T-cell (primary cell): ENCODE measurements around the gene SNRPD3. TPM values are rescaled to one million over a fixed set of nuclear protein-coding genes. Genes with fewer than 3 reads are reported as not detected.
"Not testable (repeated sequence)": the region's sequence is repeated elsewhere in the genome, so short reads cannot be mapped to it uniquely, and the experiment has no call there.

ENCODE experiments used
- ATAC-seq, 4 experiments: fragments of 200-7000 bp in 3 of 4; fragments of 150-1000 bp in 1 of 4; cut with Tn5 transposase; replicated peaks in 1 of 4; 1 replicate in 3 of 4; 2 replicates in 1 of 4; pipeline ENCODE4 v1.10.0; 2021; ENCODE audit warnings: moderate library complexity in 3 of 4, mild to moderate bottlenecking in 2 of 4, moderate number of reproducible peaks in 1 of 4
- CTCF ChIA-PET, 2 donors: fragments of 300-600 bp; sonication (Branson Sonifier 250); formaldehyde crosslinking; loops; one replicate each; lab custom pipeline; 2022; ENCODE audit warnings: antibody characterized with exemption in 2 of 2; lab: Charles Lee
- POLR2A ChIA-PET, 2 donors: fragments of 300-600 bp; sonication (Branson Sonifier 250); formaldehyde crosslinking; loops; one replicate each; lab custom pipeline; 2022; ENCODE audit warnings: antibody characterized with exemption in 2 of 2; lab: Charles Lee
- DNase-seq, 35 experiments: peaks; one replicate each; pipeline versions ENCODE4 v3.0.0 to v3.0.0-alpha.2; 2013 to 2023
- H3K27ac ChIP-seq: one replicate; pipeline ENCODE4 v1.5.1; 2013; ENCODE audit warnings: low read length
- H3K27me3 ChIP-seq, 2 experiments: replicated peaks in 1 of 2; 1 replicate in 1 of 2; 2 replicates in 1 of 2; pipeline versions ENCODE4 v1.6.1 to v1.7.0; 2013; ENCODE audit warnings: low read length in 1 of 2, mixed read lengths in 1 of 2; ENCODE audit not compliant: control insufficient read depth in 2 of 2, insufficient read depth in 2 of 2; ENCODE audit errors: extremely low read depth in 1 of 2
- H3K36me3 ChIP-seq, 2 donors: 1 replicate in 1 of 2; 2 replicates in 1 of 2; pipeline versions ENCODE4 v1.6.1 to v1.7.0; 2013; ENCODE audit warnings: low read length in 1 of 2; ENCODE audit not compliant: control insufficient read depth in 2 of 2, insufficient read depth in 1 of 2; ENCODE audit errors: extremely low read depth in 1 of 2
- H3K4me1 ChIP-seq, 2 experiments: 1 replicate in 1 of 2; 2 replicates in 1 of 2; pipeline versions ENCODE4 v1.6.1 to v1.7.0; 2013; ENCODE audit warnings: low read length in 2 of 2, mixed read lengths in 1 of 2; ENCODE audit not compliant: insufficient read depth in 2 of 2, control insufficient read depth in 1 of 2; ENCODE audit errors: extremely low read depth in 1 of 2
- H3K4me3 ChIP-seq, 2 donors: 1 replicate in 1 of 2; 2 replicates in 1 of 2; pipeline versions ENCODE4 v1.5.1 to v1.7.0; 2013; ENCODE audit warnings: mild to moderate bottlenecking in 2 of 2, low read length in 1 of 2, moderate library complexity in 1 of 2; ENCODE audit not compliant: control insufficient read depth in 1 of 2; ENCODE audit errors: extremely low read depth in 1 of 2
- H3K9me3 ChIP-seq: 2 replicates; pipeline ENCODE4 v1.7.0; 2013
- H3K27ac Mint-ChIP-seq, 2 donors: one replicate each; pipeline ENCODE4 v1.8.0; 2020 to 2021; ENCODE audit warnings: mild to moderate bottlenecking in 2 of 2, mixed read lengths in 2 of 2
- H3K27me3 Mint-ChIP-seq, 2 donors: one replicate each; pipeline ENCODE4 v1.8.0; 2021 to 2022; ENCODE audit warnings: mixed read lengths in 2 of 2
- H3K36me3 Mint-ChIP-seq: one replicate; pipeline ENCODE4 v1.8.0; 2021; ENCODE audit warnings: mixed read lengths
- H3K4me1 Mint-ChIP-seq, 3 donors: one replicate each; pipeline ENCODE4 v1.8.0; 2020 to 2022; ENCODE audit warnings: mixed read lengths in 3 of 3, mild to moderate bottlenecking in 1 of 3
- H3K4me3 Mint-ChIP-seq, 3 donors: one replicate each; pipeline ENCODE4 v1.8.0; 2020 to 2022; ENCODE audit warnings: mild to moderate bottlenecking in 3 of 3, mixed read lengths in 3 of 3, moderate library complexity in 3 of 3
- H3K9me3 Mint-ChIP-seq, 3 donors: one replicate each; pipeline ENCODE4 v1.8.0; 2020 to 2022; ENCODE audit warnings: mixed read lengths in 3 of 3
- WGBS: methylation state at CpG from one replicate; pipeline ENCODE4 v1.1.5; 2013; ENCODE audit warnings: missing lambda C conversion rate; ENCODE audit not compliant: insufficient coverage; 5-methylcytosine and 5-hydroxymethylcytosine counted together
- total RNA-seq, 35 experiments: library from RNA in 6 of 35; stranded (reverse) in 6 of 35; fragments of 120-200 nt in 1 of 35; gene quantifications; one replicate each; pipeline versions ENCODE4 v1.2.1 to v1.2.4 and lab custom pipeline; 2013 to 2026

Gene SNRPD3
- total RNA-seq, 5 donors from 2014 or later (not counting 1 experiment from before 2014, with no cell fraction given) = 36.5 to 80.2 (median 68.7) TPM

DNA sequence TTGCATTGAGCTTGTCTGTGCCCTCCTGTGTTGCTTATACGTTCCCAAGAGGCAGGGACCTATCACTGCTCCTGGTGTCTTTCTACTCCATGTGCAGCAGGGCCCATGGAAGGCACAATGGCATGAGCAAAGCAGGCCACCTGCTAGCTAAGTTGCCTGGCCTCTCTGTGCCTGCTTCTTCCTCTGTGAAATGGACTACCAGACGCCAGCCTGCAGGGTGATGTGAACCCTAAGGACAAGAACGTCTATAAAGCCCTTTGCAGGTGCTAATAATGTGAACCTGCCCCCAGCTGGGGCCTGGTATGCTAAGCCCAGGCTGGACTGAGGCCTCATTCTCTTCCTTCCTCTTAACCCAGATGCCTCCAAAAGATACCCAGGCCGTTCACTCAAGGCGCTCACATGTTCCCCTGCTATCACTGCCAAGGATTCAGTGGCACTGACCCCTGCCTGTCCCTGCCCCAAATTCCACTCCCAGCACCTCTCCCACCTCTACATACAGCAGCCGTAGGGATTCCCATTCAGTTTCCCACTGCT lies 4.8 kb upstream of the SNRPD3 start:
- Mint-ChIP-seq H3K4me1 (peaks cover 29 to 43% (median 40%) of the 10 kb centered on the region in 3 donors), H3K27me3 (no peaks in the 10 kb centered on the region), H3K4me3 (no peak overlapping the region), H3K9me3 (no peaks in the 10 kb centered on the region), H3K27ac (peak overlapping the region in 1 of 2 donors; percentile 16), H3K36me3 (peaks cover 30% of the 10 kb centered on the region)
- DNase-seq (no peak), ATAC-seq (no peak)
- Histone ChIP-seq H3K4me1 (peaks cover 9 to 35% of the 10 kb centered on the region in 2 experiments), H3K9me3 (no peaks in the 10 kb centered on the region), H3K27me3 (no peaks in the 10 kb centered on the region), H3K27ac (no peak overlapping the region), H3K36me3 (peaks cover 6 to 41% of the 10 kb centered on the region in 2 donors), H3K4me3 (no peak overlapping the region)
- POLR2A ChIA-PET = no interaction called here
- CTCF ChIA-PET = no interaction called here
- WGBS = 91% methylated on average over 6 of the region's 6 CpGs

DNA sequence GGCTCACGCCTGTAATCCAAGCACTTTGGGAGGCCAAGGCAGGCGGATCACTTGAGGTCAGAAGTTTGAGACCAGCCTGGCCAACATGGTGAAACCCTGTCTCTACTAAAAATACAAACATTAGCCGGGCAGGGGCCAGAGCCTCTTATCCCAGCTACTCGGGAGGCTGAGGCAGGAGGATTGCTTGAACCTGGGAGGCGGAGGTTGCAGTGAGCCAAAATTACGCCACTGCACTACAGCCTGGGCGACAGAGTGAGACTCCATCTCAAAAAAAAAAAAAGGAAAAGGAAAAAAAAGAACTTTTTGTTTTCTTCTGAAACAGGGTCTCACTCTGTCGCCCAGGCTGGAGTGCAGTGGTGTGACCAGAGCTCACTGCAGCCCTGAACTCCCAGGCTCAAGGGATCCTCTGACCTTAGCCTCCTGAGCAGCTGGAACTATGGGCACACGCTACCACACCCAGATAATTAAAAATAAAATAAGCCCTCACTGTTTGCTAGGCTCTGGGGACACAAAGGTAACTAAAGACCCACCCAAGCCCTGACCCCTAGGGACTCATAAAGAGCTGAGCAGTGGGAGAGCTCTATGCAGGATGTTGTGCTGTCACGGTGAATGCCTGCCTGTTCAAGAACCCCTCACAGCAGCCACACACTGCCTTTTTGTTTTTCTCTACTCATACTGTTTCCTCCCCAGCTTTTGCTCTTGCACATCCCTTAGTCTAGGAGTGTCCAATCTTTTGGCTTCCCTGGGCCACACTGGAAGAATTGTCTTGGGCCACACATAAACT lies 3.1 kb upstream of the SNRPD3 start:
- Histone ChIP-seq H3K4me1 (peaks cover 19 to 53% of the 10 kb centered on the region in 2 experiments), H3K36me3 (peaks cover 6 to 30% of the 10 kb centered on the region in 2 donors)
- POLR2A ChIA-PET = interaction anchor here in 1 of 2 donors (0.6 kb wide), 1 partner anchor 114 kb away, joined by 3 read pairs; no protein-coding TSS in a partner anchor
- not testable (repeated sequence) for H3K27me3 ChIP-seq, H3K27me3 Mint-ChIP-seq, H3K9me3 Mint-ChIP-seq, H3K9me3 ChIP-seq, H3K27ac ChIP-seq, ATAC-seq, H3K4me3 ChIP-seq, DNase-seq
- peaks cover 46 to 59% (median 53%) of the 10 kb centered on the region in 3 donors for H3K4me1 Mint-ChIP-seq
- peaks cover 18% of the 10 kb centered on the region for H3K36me3 Mint-ChIP-seq
- peak overlapping the region; percentile 93 to 99 (median 98) for H3K4me3 Mint-ChIP-seq
- 100% methylated on average over 4 of the region's 10 CpGs for WGBS
- CTCF ChIA-PET = interaction anchor here in 1 of 2 donors (0.7 kb wide), 1 partner anchor 270 kb away, joined by 4 read pairs; no protein-coding TSS in a partner anchor
- H3K27ac Mint-ChIP-seq = peak overlapping the region in 1 of 2 donors; percentile 55

DNA sequence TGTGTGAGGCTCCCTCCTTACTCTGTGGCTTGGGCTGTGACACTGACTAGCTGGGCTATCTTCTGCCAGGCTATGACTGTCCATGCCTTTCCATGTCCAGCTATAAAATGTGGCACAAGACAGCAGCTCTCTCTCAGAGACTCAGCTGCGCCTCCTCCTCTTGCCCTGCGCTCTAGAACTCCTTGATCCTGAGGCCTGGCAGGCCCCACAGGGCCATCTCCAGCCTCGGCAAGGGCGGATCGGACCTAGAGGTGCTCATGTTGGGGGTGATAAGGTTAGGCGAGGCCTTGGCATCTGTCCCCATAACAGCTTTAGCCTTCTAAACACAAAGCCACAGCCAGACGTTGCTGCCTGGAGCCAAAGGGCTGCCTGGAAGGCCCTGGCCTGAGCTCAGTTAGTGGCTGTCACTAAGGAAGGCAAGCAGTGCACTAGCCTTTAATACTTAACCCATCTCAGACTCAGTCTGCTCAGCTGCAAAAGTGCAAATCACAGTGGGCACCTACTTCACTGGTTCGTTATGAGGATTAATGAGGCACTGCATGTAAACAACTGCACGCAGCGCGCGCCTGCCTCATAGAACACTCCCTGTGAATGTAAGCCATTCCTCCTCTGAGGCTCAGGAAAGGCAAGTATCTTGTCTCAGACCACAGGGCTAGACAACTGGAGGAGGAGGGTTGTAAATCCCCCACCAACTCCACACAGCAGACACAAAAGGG lies 2.0 kb upstream of the SNRPD3 start:
- Mint-ChIP-seq H3K27ac (peak overlapping the region; percentile 93), H3K27me3 (no peaks in the 10 kb centered on the region), H3K9me3 (no peaks in the 10 kb centered on the region), H3K4me1 (peaks cover 57 to 66% (median 64%) of the 10 kb centered on the region in 3 donors), H3K36me3 (peaks cover 20% of the 10 kb centered on the region), H3K4me3 (peak overlapping the region; percentile 93 to 99 (median 98))
- H3K27me3 ChIP-seq = no peaks in the 10 kb centered on the region
- H3K27ac ChIP-seq = peak overlapping the region; percentile 55
- peaks cover 19 to 54% of the 10 kb centered on the region in 2 experiments for H3K4me1 ChIP-seq
- peaks cover 4 to 32% of the 10 kb centered on the region in 2 donors for H3K36me3 ChIP-seq
- no peaks in the 10 kb centered on the region for H3K9me3 ChIP-seq
- ATAC-seq = no peak
- CTCF ChIA-PET = no interaction called here
- 30% methylated on average over 1 of the region's 12 CpGs for WGBS
- DNase-seq = peak in 7 of 35 experiments; percentile 2 to 25 (median 4)
- POLR2A ChIA-PET = no interaction called here
- H3K4me3 ChIP-seq = peak overlapping the region; percentile 81 to 92

DNA sequence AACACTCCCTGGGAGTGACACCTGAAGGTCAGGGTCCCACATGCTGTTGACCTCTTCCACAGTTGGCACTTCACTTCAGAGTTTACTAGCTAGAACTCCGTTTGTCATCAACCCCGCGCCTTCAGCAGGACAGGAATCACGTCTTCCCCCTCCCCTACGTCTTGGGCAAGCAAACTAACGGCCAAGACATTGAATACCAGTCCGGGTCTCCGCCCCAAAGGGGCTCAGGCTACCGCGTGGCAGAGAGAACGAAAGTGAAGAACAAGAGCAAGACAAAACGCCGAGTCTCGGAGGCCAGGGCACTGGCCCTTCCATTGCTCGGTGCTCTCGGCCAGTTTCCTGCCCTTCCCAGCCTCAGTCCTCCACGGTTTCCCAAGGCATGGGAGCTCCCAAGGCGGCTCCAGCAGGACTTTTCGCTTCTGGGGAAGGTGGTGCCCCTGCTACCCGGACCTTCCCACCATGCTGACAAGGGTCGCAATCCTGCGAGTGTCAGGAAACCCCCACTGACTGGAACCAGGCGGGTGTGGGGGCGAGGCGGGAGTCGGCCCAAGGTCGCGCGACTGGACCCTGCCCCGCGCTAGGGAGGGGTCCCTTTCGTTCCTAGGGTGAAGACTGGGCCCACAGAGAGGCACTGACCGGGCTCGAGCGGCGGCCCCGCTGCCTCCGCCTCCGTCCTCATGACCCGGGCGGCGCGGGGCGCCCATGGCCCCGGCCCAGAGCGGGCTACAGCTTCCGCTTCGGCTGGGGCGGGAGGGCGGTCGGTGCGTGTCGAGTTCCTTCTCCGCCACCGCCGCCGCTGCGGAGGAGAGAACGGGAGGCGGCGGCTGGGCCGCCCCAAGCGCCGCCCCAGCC lies 1.3 kb upstream of the SNRPD3 start, which contains the start of gene GUCD1:
Gene GUCD1 (minus strand): TSS at position 826 of the 852 bp plus-strand sequence. CDS start 147 bp downstream, at position 679.
- Mint-ChIP-seq H3K4me3 (peak within 1 kb of the TSS; percentile 93 to 99 (median 98)), H3K27me3 (no peaks in the 10 kb centered on the region), H3K27ac (peak within 1 kb of the TSS; percentile 98 to 99), H3K4me1 (peaks cover 65 to 74% (median 70%) of the 10 kb centered on the region in 3 donors), H3K9me3 (no peaks in the 10 kb centered on the region), H3K36me3 (peaks cover 21% of the 10 kb centered on the region)
- WGBS = 0% methylated on average over 61 of the region's 64 CpGs
- Histone ChIP-seq H3K9me3 (no peaks in the 10 kb centered on the region), H3K27me3 (no peaks in the 10 kb centered on the region), H3K4me3 (peak within 1 kb of the TSS; percentile 87 to 92), H3K36me3 (peaks cover 4 to 34% of the 10 kb centered on the region in 2 donors), H3K4me1 (peaks cover 19 to 58% of the 10 kb centered on the region in 2 experiments), H3K27ac (peak within 1 kb of the TSS; percentile 87)
- ATAC-seq = no peak
- DNase-seq = peak in 21 of 35 experiments; percentile 2 to 41 (median 10)
- ChIA-PET CTCF (interaction anchor here in 1 of 2 donors (0.6 kb wide), 1 partner anchor 612 kb away, joined by 3 read pairs; no protein-coding TSS in a partner anchor), POLR2A (interaction anchor here in 1 of 2 donors (0.5 kb wide), 1 partner anchor 278 kb away, joined by 4 read pairs; no protein-coding TSS in a partner anchor)

DNA sequence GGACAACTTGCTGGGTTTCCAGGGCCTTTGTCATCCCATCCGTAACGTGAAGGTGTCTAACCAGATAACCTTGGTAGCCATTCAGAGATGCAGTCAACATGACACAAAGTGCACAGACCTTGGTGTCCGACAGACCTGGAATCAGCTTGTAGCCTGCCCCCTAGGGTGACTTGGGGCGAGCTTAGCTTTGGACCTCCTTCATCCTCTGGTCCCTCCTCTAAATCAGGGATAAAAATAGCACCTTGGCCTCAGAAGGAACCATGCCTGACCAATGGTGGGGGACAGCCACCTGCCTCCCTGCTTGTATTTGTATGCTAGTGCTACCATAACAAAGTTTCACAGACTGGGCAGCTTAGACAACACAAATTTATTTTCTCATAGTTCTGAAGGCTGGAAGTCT lies 3.7 kb downstream of the SNRPD3 start:
- Mint-ChIP-seq H3K4me1 (peaks cover 67 to 72% (median 71%) of the 10 kb centered on the region in 3 donors), H3K4me3 (no peak overlapping the region)
- CTCF ChIA-PET = no interaction called here

More for the DNA sequence above, 3.7 kb downstream of the SNRPD3 start:
- H3K27ac Mint-ChIP-seq = no peak overlapping the region
- H3K4me1 ChIP-seq = peaks cover 14 to 46% of the 10 kb centered on the region in 2 experiments
- H3K9me3 ChIP-seq = no peaks in the 10 kb centered on the region
- H3K27me3 ChIP-seq = no peaks in the 10 kb centered on the region
- no peak for DNase-seq
- H3K9me3 Mint-ChIP-seq = no peaks in the 10 kb centered on the region
- ATAC-seq = no peak
- H3K4me3 ChIP-seq = no peak overlapping the region
- H3K27me3 Mint-ChIP-seq = no peaks in the 10 kb centered on the region
- H3K27ac ChIP-seq = no peak overlapping the region
- 80% methylated on average over 4 of the region's 4 CpGs for WGBS
- peaks cover 12 to 51% of the 10 kb centered on the region in 2 donors for H3K36me3 ChIP-seq
- POLR2A ChIA-PET = interaction anchor here in 1 of 2 donors (0.7 kb wide), 1 partner anchor 14 kb away, joined by 4 read pairs; no protein-coding TSS in a partner anchor
- peaks cover 22% of the 10 kb centered on the region for H3K36me3 Mint-ChIP-seq
